ENCODE results near the gene HOGA1. TPM values are rescaled to one million over a fixed set of nuclear protein-coding genes. Genes with fewer than 3 reads are reported as not detected.

Gene HOGA1
- total RNA-seq, 1 donor, result 0.86 TPM

DNA sequence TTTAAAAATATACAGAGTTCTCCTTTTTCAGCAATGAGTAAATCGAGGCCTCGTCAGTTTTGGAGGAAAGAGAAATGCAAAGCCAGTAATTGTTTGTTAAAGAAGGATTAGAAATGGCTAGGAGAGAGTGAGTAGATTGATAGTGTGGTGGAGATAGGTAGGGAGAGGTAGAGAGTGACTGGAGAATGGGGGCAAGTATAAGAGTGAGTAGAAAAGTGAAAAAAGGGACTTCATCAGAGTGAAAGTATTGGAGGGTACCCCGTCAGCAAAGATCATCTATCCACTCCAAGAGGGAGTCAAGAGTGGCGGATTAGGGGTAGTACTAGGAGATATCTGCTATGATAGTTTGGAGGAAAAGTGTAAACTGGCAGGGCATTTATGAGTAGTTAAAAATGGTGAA lies 20.9 kb upstream of the HOGA1 start:
- H3K4me3 ChIP-seq (ENCODE audit: low read depth, low read length), result no peak overlapping the region
- no peak for DNase-seq (ENCODE audit: low read depth)
- TF ChIP-seq, protein P1, sequence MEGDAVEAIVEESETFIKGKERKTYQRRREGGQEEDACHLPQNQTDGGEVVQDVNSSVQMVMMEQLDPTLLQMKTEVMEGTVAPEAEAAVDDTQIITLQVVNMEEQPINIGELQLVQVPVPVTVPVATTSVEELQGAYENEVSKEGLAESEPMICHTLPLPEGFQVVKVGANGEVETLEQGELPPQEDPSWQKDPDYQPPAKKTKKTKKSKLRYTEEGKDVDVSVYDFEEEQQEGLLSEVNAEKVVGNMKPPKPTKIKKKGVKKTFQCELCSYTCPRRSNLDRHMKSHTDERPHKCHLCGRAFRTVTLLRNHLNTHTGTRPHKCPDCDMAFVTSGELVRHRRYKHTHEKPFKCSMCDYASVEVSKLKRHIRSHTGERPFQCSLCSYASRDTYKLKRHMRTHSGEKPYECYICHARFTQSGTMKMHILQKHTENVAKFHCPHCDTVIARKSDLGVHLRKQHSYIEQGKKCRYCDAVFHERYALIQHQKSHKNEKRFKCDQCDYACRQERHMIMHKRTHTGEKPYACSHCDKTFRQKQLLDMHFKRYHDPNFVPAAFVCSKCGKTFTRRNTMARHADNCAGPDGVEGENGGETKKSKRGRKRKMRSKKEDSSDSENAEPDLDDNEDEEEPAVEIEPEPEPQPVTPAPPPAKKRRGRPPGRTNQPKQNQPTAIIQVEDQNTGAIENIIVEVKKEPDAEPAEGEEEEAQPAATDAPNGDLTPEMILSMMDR (IDR thresholded peaks at IDR 0.05; ENCODE audit: insufficient read depth, low read depth, low read length), result no peak

DNA sequence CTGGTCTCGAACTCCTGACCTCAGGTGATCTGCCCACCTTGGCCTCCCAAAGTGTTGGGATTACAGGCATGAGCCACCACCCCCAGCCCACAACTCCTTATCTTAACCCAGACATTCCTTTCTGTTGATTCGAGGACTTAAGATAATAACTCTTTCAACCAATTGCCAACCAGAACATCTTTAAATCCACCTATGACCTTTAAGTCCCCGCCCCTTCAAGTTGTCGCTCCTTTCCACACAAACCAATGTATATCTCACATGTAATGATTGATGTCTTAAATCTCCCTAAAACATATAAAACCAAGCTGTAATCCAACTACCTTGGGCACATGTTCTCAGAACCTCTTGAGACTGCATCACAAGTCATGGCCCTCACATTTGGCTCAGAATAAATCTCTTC lies 19.4 kb upstream of the HOGA1 start:
- no peak for DNase-seq (ENCODE audit: low read depth)
- no peak overlapping the region for H3K4me3 ChIP-seq (ENCODE audit: low read depth, low read length)
- TF ChIP-seq, protein P1 (IDR thresholded peaks at IDR 0.05; ENCODE audit: insufficient read depth, low read depth, low read length), result no peak

DNA sequence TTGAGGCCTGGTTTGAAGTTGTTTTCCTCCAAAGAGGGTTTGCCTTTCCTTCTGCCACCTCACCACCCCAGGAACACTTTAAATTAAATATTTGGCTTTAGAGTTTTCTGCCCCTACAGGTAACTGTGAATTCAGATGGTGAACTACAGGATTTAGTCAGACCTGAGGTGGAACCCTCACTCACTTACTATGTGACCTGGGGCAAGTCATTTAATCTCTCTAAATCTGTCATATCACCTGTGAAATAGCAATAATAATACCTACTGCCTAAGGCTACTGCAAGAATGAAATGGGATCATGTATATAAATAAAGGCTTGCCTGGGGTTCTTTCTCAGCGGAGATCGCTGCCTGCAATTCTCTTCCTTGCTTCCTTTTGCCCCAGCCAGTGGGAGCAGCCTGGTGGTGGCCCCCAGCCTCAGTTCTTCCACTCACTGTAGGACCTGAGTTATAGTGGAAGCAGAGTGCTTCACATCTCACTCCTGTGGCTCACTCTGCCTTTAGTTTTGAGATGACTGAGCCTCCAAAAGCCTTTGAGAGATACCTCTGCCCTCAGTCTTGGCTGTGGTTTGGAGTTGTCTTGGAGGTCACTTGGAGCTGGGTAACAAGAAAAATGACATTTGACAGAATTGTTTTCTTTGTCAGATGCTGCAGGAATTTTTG lies 17.7 kb upstream of the HOGA1 start:
- TF ChIP-seq, protein P1 (IDR thresholded peaks at IDR 0.05; ENCODE audit: insufficient read depth, low read depth, low read length), result no peak
- DNase-seq (ENCODE audit: low read depth), result no peak
- H3K4me3 ChIP-seq (ENCODE audit: low read depth, low read length), result no peak overlapping the region

DNA sequence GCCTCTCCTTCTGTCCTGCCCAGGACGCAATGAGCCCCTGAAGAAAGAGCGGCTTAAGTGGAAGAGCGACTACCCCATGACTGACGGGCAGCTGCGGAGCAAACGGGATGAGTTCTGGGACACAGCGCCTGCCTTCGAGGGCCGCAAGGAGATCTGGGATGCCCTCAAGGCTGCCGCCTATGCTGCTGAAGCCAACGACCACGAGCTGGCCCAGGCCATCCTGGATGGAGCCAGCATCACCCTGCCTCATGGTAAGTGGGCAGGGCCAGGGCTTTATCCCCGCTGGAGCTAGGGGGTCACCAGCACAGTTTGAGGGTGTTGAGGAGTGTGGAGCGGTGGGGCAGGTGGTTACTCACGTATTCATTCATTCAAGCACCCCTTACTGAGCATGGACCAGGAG lies 16.3 kb upstream of the HOGA1 start:
- TF ChIP-seq, protein P1 (IDR thresholded peaks at IDR 0.05; ENCODE audit: insufficient read depth, low read depth, low read length), result no peak
- H3K4me3 ChIP-seq (ENCODE audit: low read depth, low read length), result no peak overlapping the region
- DNase-seq (ENCODE audit: low read depth), result no peak

DNA sequence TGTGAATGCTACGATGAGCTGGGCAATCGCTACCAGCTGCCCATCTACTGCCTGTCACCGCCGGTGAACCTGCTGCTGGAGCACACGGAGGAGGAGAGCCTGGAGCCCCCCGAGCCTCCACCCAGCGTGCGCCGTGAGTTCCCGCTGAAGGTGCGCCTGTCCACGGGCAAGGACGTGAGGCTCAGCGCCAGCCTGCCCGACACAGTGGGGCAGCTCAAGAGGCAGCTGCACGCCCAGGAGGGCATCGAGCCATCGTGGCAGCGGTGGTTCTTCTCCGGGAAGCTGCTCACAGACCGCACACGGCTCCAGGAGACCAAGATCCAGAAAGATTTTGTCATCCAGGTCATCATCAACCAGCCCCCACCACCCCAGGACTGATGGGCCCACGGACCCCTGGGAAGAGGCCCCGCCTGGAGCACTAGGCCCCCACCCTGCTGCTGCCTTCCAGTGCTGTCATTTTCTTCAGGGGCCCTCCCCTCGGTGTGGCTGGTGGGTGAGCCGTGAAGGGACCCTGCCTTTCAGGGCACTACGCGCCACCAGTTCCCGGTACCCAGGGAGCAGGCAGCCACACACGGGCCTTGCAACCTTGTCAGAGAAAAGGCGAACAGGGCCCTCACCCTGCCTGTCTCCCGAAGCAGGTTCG lies 13.9 kb upstream of the HOGA1 start:
- TF ChIP-seq, protein P1 (IDR thresholded peaks at IDR 0.05; ENCODE audit: insufficient read depth, low read depth, low read length), result no peak
- no peak overlapping the region for H3K4me3 ChIP-seq (ENCODE audit: low read depth, low read length)
- DNase-seq (ENCODE audit: low read depth), result no peak

DNA sequence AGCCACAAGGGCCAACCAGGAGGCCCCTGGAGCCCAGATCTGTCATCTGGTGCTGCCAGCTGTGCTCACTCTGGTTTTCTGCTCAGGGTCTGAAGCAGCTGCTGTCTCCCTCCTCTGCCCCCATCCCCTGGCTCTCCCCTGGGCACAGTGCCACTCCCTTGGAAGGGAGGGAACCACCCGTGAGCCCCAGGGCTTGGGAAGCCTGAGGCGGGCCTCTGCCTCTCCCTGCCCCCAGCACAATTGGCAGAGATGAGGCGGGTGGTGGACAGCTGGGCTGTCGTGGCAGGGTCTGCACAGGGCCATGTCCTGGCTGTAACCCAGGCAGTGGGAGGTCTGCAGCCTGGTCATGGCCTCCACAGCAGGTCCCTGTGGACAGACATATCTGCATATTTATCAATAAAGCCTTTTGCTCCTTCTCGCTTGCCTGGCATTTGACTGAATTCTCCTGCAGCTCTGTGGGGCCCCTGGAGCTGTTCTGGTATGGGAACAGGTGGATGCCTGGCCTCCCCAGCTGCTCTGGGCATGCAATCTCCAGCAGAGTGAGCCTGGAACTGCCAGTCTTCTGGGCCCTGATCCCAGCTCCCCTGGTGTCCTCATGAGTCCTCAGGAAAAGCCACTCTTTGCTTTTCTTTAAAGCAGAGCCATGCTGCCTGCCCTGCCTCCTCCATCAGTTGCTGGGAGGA lies 13.3 kb upstream of the HOGA1 start:
- TF ChIP-seq, protein P1 (IDR thresholded peaks at IDR 0.05; ENCODE audit: insufficient read depth, low read depth, low read length), result no peak

More for the DNA sequence above, 13.3 kb upstream of the HOGA1 start:
- H3K4me3 ChIP-seq (ENCODE audit: low read depth, low read length), result no peak overlapping the region
- DNase-seq (ENCODE audit: low read depth), result no peak

Data from fibroblast of villous mesenchyme (primary cell).